H1 (cell line): ENCODE results near the gene C12orf43. TPM values are rescaled to one million over a fixed set of nuclear protein-coding genes. Genes with fewer than 3 reads are reported as not detected.

Source experiments
- CTCF ChIA-PET: fragments of 300-600 bp; sonication (Branson Sonifier 250); formaldehyde crosslinking; loops from one replicate; lab custom pipeline; 2021; ENCODE audit not compliant: partially characterized antibody; lab: Charles Lee
- POLR2A ChIA-PET: fragments of 300-600 bp; sonication (Branson Sonifier 250); formaldehyde crosslinking; loops from one replicate; lab custom pipeline; 2021; ENCODE audit warnings: inconsistent platforms; ENCODE audit not compliant: partially characterized antibody; lab: Charles Lee
- DNase-seq, 2 experiments: peaks; one replicate each; pipeline versions ENCODE4 v3.0.0 to v3.0.0-alpha.2; 2010 to 2022; ENCODE audit warnings: low spot score in 2 of 2, low read depth in 1 of 2, mixed read lengths in 1 of 2
- FAIRE-seq: peaks from 2 replicates; lab custom pipeline; 2011; peaks lifted over from hg19 to GRCh38; lab: Jason Lieb, UNC
- H2AFZ ChIP-seq: 2 replicates; pipeline ENCODE4 v1.8.1; 2012; ENCODE audit warnings: low read length, inconsistent platforms
- H2AK5ac ChIP-seq: 2 replicates; pipeline ENCODE4 v1.6.1; 2013; ENCODE audit warnings: low read depth, low read length
- H2BK120ac ChIP-seq: replicated peaks from 2 replicates; pipeline ENCODE3; 2013; ENCODE audit warnings: low read depth, low read length, inconsistent platforms
- H2BK12ac ChIP-seq: 2 replicates; pipeline ENCODE4 v1.6.1; 2013; ENCODE audit warnings: low read depth, low read length
- H2BK15ac ChIP-seq: 2 replicates; pipeline ENCODE4 v1.6.1; 2013; ENCODE audit warnings: low read length
- H2BK20ac ChIP-seq: 2 replicates; pipeline ENCODE4 v1.6.1; 2013; ENCODE audit warnings: low read length
- H2BK5ac ChIP-seq: 2 replicates; pipeline ENCODE4 v1.6.1; 2013; ENCODE audit warnings: low read depth, low read length
- H3K14ac ChIP-seq: 2 replicates; pipeline ENCODE4 v1.6.1; 2013; ENCODE audit warnings: inconsistent platforms; ENCODE audit not compliant: insufficient read length
- H3K18ac ChIP-seq: 2 replicates; pipeline ENCODE4 v1.6.1; 2013; ENCODE audit warnings: low read length; ENCODE audit errors: extremely low read depth
- H3K23ac ChIP-seq: 2 replicates; pipeline ENCODE4 v1.6.1; 2013; ENCODE audit warnings: inconsistent platforms; ENCODE audit not compliant: insufficient read length
- H3K23me2 ChIP-seq: 2 replicates; pipeline ENCODE4 v1.6.1; 2013; ENCODE audit warnings: low read depth, low read length
- H3K27ac ChIP-seq: 2 replicates; pipeline ENCODE4 v1.6.1; 2011; ENCODE audit warnings: low read depth, low read length, inconsistent platforms
- H3K27me3 ChIP-seq, 4 experiments: replicated peaks in 1 of 4; 1 replicate in 1 of 4; 2 replicates in 3 of 4; pipeline versions ENCODE4 v1.6.1 to v1.8.1; 2011 to 2013; ENCODE audit warnings: low read length in 3 of 4, mild to moderate bottlenecking in 3 of 4, inconsistent platforms in 2 of 4, mixed read lengths in 2 of 4, moderate library complexity in 1 of 4; ENCODE audit not compliant: control insufficient read depth in 3 of 4, insufficient read depth in 3 of 4; ENCODE audit errors: extremely low read depth in 1 of 4
- H3K36me3 ChIP-seq, 4 experiments: 2 replicates each; pipeline versions ENCODE4 v1.6.1 to v1.8.1; 2011 to 2013; ENCODE audit warnings: mild to moderate bottlenecking in 4 of 4, low read length in 3 of 4, moderate library complexity in 2 of 4, control low read depth in 1 of 4, inconsistent platforms in 1 of 4; ENCODE audit not compliant: insufficient read depth in 4 of 4, control insufficient read depth in 2 of 4
- H3K4ac ChIP-seq: replicated peaks from 2 replicates; pipeline ENCODE3; 2013; ENCODE audit warnings: low read length, low read depth, mixed read lengths, inconsistent platforms; ENCODE audit not compliant: insufficient read length
- H3K4me1 ChIP-seq, 4 experiments: replicated peaks in 1 of 4; 1 replicate in 1 of 4; 2 replicates in 3 of 4; pipeline versions ENCODE4 v1.6.1 to v1.8.1; 2011 to 2013; ENCODE audit warnings: low read length in 3 of 4, inconsistent platforms in 2 of 4, mixed read lengths in 1 of 4; ENCODE audit not compliant: insufficient read depth in 4 of 4, control insufficient read depth in 3 of 4
- H3K4me2 ChIP-seq, 2 experiments: 2 replicates each; pipeline versions ENCODE4 v1.6.1 to v1.8.1; 2011 to 2013; ENCODE audit warnings: low read depth in 2 of 2, low read length in 2 of 2, control low read depth in 1 of 2, inconsistent platforms in 1 of 2, mild to moderate bottlenecking in 1 of 2; ENCODE audit not compliant: insufficient read depth in 1 of 2
- H3K4me3 ChIP-seq, 4 experiments: fragments of 200-600, 300-600 bp in 1 of 4; sonication (generic), shearing (Covaris generic), sonication (Bioruptor Twin) in 1 of 4; 2 replicates each; pipeline versions ENCODE4 v1.5.1 to v1.8.1; 2011 to 2016; ENCODE audit warnings: low read length in 4 of 4, low read depth in 3 of 4, control low read depth in 2 of 4, inconsistent platforms in 2 of 4, mild to moderate bottlenecking in 2 of 4, mixed read lengths in 1 of 4, moderate library complexity in 1 of 4; ENCODE audit not compliant: insufficient read depth in 2 of 4; ENCODE audit errors: extremely low read depth in 1 of 4
- H3K56ac ChIP-seq: replicated peaks from 2 replicates; pipeline ENCODE3; 2013; ENCODE audit warnings: low read depth, mild to moderate bottlenecking, mixed read lengths, low read length, inconsistent platforms; ENCODE audit not compliant: insufficient read length
- H3K79me1 ChIP-seq: 2 replicates; pipeline ENCODE4 v1.6.1; 2013; ENCODE audit warnings: low read depth, low read length, control low read depth
- H3K79me2 ChIP-seq, 2 experiments: 2 replicates each; pipeline versions ENCODE4 v1.6.1 to v1.8.1; 2012 to 2013; ENCODE audit warnings: low read length in 2 of 2, mild to moderate bottlenecking in 2 of 2, inconsistent platforms in 1 of 2; ENCODE audit not compliant: insufficient read depth in 2 of 2, control insufficient read depth in 1 of 2
- H3K9ac ChIP-seq, 4 experiments: replicated peaks in 1 of 4; 1 replicate in 1 of 4; 2 replicates in 3 of 4; pipeline versions ENCODE4 v1.6.1 to v1.8.1; 2011 to 2013; ENCODE audit warnings: low read depth in 3 of 4, low read length in 3 of 4, control low read depth in 2 of 4, mild to moderate bottlenecking in 2 of 4, moderate library complexity in 2 of 4, inconsistent platforms in 1 of 4; ENCODE audit errors: extremely low read depth in 1 of 4
- H3K9me3 ChIP-seq, 2 experiments: 2 replicates each; pipeline versions ENCODE4 v1.6.1 to v1.8.1; 2012 to 2013; ENCODE audit warnings: mild to moderate bottlenecking in 2 of 2, moderate library complexity in 2 of 2, control low read depth in 1 of 2, inconsistent platforms in 1 of 2, low read depth in 1 of 2, low read length in 1 of 2, mixed read lengths in 1 of 2; ENCODE audit not compliant: insufficient read depth in 2 of 2
- H4K20me1 ChIP-seq, 2 experiments: replicated peaks in 1 of 2; 2 replicates each; pipeline versions ENCODE3 to v1.8.1; 2011 to 2013; ENCODE audit warnings: inconsistent platforms in 2 of 2, low read length in 2 of 2, mild to moderate bottlenecking in 1 of 2; ENCODE audit not compliant: insufficient read depth in 2 of 2, control insufficient read depth in 1 of 2
- H4K5ac ChIP-seq: 2 replicates; pipeline ENCODE4 v1.6.1; 2013; ENCODE audit warnings: low read length, low read depth, mixed read lengths, inconsistent platforms; ENCODE audit not compliant: insufficient read length
- H4K8ac ChIP-seq: 2 replicates; pipeline ENCODE4 v1.8.0; 2013; ENCODE audit warnings: mild to moderate bottlenecking, moderate library complexity, low read length, inconsistent platforms; ENCODE audit not compliant: insufficient read depth; ENCODE audit errors: extremely low read depth
- H4K91ac ChIP-seq: replicated peaks from 2 replicates; pipeline ENCODE3; 2013; ENCODE audit warnings: low read length, mixed read lengths, inconsistent platforms; ENCODE audit not compliant: insufficient read length
- CTCF ChIP-seq, 3 experiments: IDR thresholded peaks; 1 replicate in 2 of 3; 2 replicates in 1 of 3; pipeline versions ENCODE4 v1.5.1 to v1.6.1; 2011; ENCODE audit warnings: low read length in 3 of 3, mild to moderate bottlenecking in 3 of 3, inconsistent platforms in 2 of 3, low read depth in 1 of 3, moderate library complexity in 1 of 3; ENCODE audit not compliant: insufficient read depth in 1 of 3; ENCODE audit errors: control extremely low read depth in 1 of 3
- KDM5A ChIP-seq: fragments of 200-600 bp; IDR thresholded peaks from 2 replicates; pipeline ENCODE4 v1.7.1; 2012; ENCODE audit warnings: mild to moderate bottlenecking, low read length, inconsistent platforms, mixed read lengths
- RAD21 ChIP-seq, 2 experiments: IDR thresholded peaks in 1 of 2; conservative IDR thresholded peaks in 1 of 2; 2 replicates each; pipeline ENCODE4 v1.6.1; 2011; ENCODE audit warnings: low read depth in 2 of 2, low read length in 2 of 2, improper control_type of control experiment in 1 of 2, inconsistent platforms in 1 of 2, mild to moderate bottlenecking in 1 of 2, moderate library complexity in 1 of 2
- WGBS, 2 experiments: shearing (Covaris generic) in 1 of 2; methylation state at CpG; one replicate each; pipeline versions ENCODE4 v1.1.6 to v1.1.7; 2013 to 2015; ENCODE audit warnings: low lambda C conversion rate in 2 of 2, mixed read lengths in 2 of 2, inconsistent platforms in 1 of 2, low coverage in 1 of 2, missing lambda C conversion rate in 1 of 2; ENCODE audit not compliant: insufficient replicate concordance in 2 of 2, insufficient coverage in 1 of 2, insufficient read length in 1 of 2; ENCODE audit errors: extremely low coverage in 1 of 2, missing lambda C conversion rate in 1 of 2; 5-methylcytosine and 5-hydroxymethylcytosine counted together
- polyA plus RNA-seq, 7 experiments: library from polyadenylated mRNA; depleted of rRNA in 3 of 7; stranded (reverse) in 5 of 7; unstranded in 2 of 7; fragments of >200 nt in 5 of 7; fragments of 200-250 nt in 2 of 7; gene quantifications; 1 replicate in 5 of 7; 2 replicates in 1 of 7; 4 replicates in 1 of 7; pipeline versions ENCODE4 v1.2.1 to v1.2.3, GENCODE V29; 2011 to 2013; ENCODE audit warnings: missing spikeins in 2 of 7, mixed read lengths in 2 of 7
- total RNA-seq: library from RNA; stranded (reverse); fragmentation: NEBNext Ultra II Directional; extraction: Animal tissue kit (Norgen Biotek cat#: 25700); gene quantifications from 2 replicates; pipeline ENCODE4 v1.2.1, GENCODE V29; 2021

Gene C12orf43
- total and polyA plus RNA-seq, 2 of the 8 experiments (the other 6 are each of a cell fraction or from before 2014, with no cell fraction given): 9.2 to 22.3 TPM

- Histone ChIP-seq H2AK5ac (no peak overlapping the region), H2BK20ac (no peak overlapping the region), H3K56ac (no peak overlapping the region), H3K4me1 (peaks cover 2 to 5% (median 3%) of the 10 kb centered on the region in 4 experiments; a peak in 6 of 7 replicates), H3K79me2 (no peaks in the 10 kb centered on the region), H3K4me3 (no peak overlapping the region), H2BK5ac (no peak overlapping the region), H2AFZ (no peak overlapping the region), H4K91ac (no peak overlapping the region), H3K36me3 (peaks cover 11 to 31% (median 20%) of the 10 kb centered on the region in 4 experiments), H3K27ac (no peak overlapping the region), H3K4me2 (no peak overlapping the region), H3K79me1 (no peaks in the 10 kb centered on the region), H4K20me1 (peaks cover 0 to 2% of the 10 kb centered on the region in 2 experiments), H3K4ac (no peak overlapping the region), H3K23me2 (peaks cover 2% of the 10 kb centered on the region; the same call in 1 of the 2 replicates), H2BK120ac (no peak overlapping the region), H3K9me3 (no peaks in the 10 kb centered on the region), H4K5ac (no peak overlapping the region), H3K27me3 (no peaks in the 10 kb centered on the region), H3K14ac (no peak overlapping the region), H3K18ac (no peak overlapping the region), H2BK12ac (no peak overlapping the region), H3K9ac (no peak overlapping the region), H3K23ac (no peak overlapping the region), H4K8ac (no peak overlapping the region), H2BK15ac (no peak overlapping the region)
- POLR2A ChIA-PET: interaction anchor here (1.1 kb wide), 1 partner anchor 100 kb away, joined by 4 read pairs; the partner anchor contains the start of gene SPPL3
- TF ChIP-seq RAD21 (IDR thresholded peaks at IDR 0.05 in 1 of 2, conservative IDR thresholded peaks at IDR 0.05 in 1 of 2; ENCODE audit: low read depth in 2 of 2, low read length in 2 of 2) (peak; percentile 53 to 60), KDM5A (no peak), CTCF (IDR thresholded peaks at IDR 0.05; ENCODE audit: control extremely low read depth in 1 of 3, insufficient read depth in 1 of 3, low read depth in 1 of 3, low read length in 3 of 3) (peak; percentile 53 to 95 (median 61))
- no peak for FAIRE-seq
- CTCF ChIA-PET: interaction anchor here (0.8 to 5.7 kb wide), 26 partner anchors 9 to 337 kb away, joined by 3 to 40 read pairs (median 6); partner anchors contain the start of genes C12orf43 and HNF1A
- 83% methylated on average over 4 of the region's 4 CpGs; no CpG with 5 or more reads in 1 of the 2 experiments for WGBS, 2 experiments
- peak in 1 of 2 experiments; percentile 69 for DNase-seq
Observed at GRCh38 chr12:121003650-121004049, 12.6 kb downstream of the C12orf43 start.
